ENCODE measurements around the gene MTM1.

MTM1 gene

GRCh38 chrX:150680974-150681373, 112.6 kb downstream of the MTM1 start:
- no peak for DNase-seq

DNA sequence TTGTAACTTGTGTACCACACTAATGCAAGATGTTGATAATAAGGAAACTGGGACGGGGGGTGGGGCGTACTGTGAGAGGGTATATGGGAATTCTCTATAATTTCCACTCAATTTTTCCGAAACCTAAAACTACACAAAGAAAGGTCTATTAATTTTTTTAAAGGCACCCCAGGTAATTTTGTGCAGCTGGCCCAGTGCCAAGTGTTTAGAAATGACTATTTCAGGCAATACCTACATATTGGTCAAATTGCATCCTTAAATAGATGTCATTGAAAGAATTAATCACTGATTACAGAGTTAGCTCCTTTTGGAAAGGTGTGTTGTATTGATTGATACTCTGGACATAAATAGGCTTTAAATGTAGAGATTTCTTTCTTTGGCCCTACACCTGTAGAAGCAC, 114.7 kb downstream of the MTM1 start:
- no peak for DNase-seq

- no peak for DNase-seq
Measured at GRCh38 chrX:150683536-150684146, 115.2 kb downstream of the MTM1 start.

DNA sequence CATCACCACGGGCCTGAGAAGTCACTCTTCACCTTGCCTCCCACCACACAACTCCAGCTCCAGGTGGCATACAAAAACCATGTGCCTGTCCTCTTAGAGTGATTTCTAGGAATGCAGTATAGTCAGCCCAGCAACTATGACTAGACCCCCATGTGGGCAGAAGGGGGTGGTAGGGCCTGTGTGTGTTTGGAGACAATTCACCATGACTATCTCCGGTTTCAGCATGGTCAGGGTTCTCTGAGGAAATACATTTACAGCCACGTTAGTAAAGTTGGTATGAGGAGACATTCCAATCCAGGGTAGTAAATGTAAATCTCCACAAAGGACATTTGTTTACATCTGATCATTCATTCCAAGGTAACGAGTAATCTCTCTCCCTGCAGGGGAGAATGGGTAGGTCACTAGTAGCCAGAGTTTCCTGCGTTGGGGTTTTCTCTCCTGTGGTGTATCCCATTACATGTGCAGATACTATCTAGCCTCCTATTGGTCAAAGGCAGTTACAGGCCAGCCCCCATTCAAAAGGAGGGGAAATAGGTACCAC, 120.6 kb downstream of the MTM1 start:
- no peak for DNase-seq

GRCh38 chrX:150690126-150690525, 121.7 kb downstream of the MTM1 start:
- DNase-seq, result no peak

DNA sequence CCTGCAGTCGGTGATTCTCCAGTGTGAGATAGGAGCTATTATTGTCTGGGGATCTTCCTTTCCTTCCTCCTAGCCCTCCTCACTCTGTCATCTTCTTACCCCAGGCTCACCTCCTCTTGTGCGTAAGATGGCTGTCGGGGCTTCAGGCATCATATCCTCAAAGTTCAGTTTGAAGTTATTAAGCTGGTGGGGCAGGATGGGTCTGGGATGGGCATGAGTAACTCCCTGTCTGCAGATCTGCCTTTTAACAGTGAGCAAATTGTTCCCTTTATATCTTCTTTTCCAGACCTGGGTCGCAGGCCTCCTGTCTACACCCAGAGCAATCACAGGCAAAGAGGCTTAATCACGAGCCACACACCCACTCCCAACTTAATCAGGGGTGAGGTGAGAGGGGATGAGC, 123.9 kb downstream of the MTM1 start:
- DNase-seq, result peak; percentile 25

DNA sequence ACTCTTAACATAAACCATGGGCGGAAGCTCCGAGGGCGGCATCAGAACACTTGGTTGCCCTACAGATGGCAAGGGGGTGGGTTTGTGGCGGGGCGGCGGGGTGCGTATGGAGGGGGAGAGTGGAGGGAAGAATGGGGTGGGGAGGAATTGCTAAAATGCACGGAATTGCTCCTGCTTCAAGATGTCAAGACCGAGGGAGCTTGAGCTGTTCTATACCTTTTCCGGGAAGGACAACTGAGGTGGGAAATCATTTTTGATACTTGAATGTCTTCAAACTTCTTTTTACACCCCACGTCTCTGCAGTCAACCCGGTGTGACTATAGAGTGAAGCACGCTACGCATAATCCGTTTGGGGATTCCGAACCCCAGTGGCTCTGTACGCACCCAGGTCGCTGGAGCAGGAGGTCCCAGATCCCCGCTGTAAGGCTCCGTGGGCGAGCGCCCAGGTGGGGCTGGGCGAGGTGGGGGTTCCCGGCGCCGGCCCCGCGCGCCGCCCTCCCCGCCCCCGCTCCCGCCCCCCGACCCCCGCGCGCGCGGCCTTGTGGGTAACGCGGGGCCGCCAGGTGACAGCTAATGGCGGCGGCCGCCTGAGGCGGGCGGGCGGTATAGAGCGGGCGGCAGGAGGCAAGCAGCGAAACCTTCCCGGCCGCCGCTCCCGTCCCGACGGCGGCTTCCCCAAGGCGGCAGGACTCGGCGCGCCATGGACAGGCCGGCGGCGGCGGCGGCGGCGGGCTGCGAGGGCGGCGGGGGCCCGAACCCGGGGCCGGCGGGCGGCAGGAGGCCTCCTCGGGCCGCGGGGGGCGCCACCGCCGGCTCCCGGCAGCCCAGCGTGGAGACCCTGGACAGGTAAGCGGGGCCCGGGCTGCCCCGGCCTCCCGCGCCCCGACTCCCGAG, 124.7 kb downstream of the MTM1 start, which contains the start of gene MTMR1:
MTMR1 (plus strand) TSS at position 566 of the 894 bp plus-strand sequence; CDS start at position 701, 135 bp downstream.
- DNase-seq, result peak; percentile 71

DNA sequence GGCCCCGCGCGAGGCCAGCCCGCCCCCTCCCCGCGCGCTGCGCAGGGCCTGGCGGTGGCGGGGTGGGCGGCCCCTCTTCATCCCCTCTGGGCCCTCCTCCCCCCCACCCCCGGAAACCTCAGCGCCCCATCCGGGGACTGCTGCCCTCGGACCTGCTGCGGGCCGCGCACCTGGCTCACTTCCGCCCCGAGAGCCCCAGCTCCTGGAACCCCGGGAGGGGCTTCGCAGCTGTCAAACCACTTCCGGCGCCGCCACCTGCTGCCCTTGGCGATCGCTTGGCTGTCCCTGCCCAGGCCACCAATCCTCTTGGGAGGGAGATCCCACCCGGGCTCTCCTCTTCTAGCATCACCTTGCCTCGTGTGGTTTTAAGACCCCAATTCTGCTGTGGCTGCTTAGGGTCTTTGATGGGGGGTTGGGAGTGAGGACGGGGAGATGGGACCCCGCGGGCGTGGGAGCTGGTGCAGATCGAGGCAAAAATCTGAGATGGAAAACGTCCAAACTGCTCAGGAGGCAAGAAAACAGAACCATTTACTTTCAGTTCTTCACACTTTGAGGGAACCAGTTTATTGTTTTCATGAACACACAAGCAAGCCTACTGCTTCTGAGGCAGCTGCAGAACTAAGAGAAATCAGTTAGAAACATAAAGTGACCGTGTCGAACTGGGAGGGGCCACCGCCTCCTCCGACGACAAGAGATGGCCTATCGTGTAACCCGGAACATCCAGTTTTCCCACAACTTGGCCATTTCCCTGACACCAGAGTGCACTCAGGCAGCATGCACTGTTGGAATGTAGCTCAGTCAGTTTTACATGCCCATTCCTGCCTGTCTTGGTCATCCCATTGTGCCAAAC, 125.5 kb downstream of the MTM1 start:
- peak; percentile 54 for DNase-seq

- DNase-seq, result peak; percentile 28
Measured at GRCh38 chrX:150694738-150695410, 126.5 kb downstream of the MTM1 start.

DNA sequence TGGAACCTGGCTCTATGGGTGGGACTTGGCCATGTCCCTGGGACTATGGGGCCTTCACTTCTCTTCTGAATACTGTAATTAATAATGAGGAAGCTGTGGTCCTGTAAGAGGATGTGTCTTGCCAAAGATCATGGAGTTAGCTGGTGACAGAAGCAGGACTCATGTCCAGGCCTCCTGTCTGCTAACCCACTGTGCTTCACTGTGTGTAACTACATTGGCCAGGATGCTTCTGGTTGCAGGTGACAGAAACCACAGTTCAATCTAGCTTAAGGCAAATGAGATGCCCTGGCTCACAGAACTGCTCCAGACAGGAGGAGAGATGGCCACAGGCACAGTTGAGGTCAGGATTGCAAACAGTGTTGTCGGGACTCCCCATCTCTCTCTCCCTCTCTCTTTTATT, 127.9 kb downstream of the MTM1 start:
- DNase-seq, result no peak

DNA sequence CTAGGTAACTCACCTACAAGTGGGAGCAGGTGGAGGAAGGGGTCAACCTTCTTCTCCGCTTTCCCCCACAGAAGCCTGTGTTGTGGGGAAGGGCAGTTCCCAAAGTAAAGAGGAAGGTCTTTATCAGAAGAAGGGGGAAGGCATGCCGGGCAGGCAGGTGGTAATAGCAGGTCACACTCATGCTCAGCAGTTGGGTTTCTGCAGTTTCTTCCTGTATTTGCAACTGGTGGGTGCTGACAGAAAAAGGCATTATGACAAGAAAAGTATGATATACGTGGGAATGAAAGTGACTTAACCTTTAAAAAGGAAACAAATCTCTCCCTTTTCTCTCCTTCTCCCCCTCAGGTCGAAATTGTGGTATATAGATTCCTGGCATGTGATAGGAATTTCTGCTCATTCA, 128.4 kb downstream of the MTM1 start:
- no peak for DNase-seq

- DNase-seq, result no peak
Measured at GRCh38 chrX:150697641-150698040, 129.2 kb downstream of the MTM1 start.

- no peak for DNase-seq
Measured at GRCh38 chrX:150698981-150699380, 130.6 kb downstream of the MTM1 start.

DNA sequence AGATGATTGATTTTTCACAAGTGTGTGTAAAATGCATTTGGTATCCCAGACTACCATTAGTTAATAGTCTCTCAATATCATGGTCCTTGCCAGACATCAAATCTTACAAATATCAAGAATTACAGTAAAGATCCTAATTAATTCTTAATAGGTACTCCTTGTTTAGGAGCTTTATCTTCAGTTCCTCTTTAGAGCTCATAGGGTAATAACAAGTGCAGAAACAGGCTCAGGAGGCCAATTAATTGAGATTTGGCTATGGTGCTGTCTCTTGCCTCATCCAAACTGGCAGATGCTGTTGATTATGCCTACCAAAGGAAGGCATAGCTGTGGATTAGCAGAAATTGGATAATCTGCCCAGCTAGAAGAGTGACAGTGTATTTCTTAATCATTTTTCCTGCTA, 131.7 kb downstream of the MTM1 start:
- DNase-seq, result no peak

DNA sequence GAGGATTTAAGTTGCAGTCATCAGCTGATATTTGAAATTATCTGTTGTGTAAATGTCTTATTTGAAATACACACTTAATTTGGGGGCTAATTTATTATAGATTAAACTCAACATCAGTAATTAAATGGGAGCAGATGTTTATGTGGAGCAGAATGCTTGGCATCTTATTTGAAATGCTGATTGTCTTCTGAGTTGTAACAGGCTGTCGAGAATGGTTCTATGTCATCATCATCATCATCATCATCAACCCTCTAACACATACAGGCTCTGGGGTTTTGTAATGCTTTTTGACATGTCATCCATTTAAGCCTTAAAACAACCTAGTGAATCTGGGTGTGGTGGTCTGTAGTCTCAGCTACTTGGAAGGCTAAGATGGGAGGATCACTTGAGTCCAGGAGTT, 133.0 kb downstream of the MTM1 start:
- no peak for DNase-seq

GRCh38 chrX:150702966-150703694, 134.7 kb downstream of the MTM1 start:
- no peak for DNase-seq

GRCh38 chrX:150703695-150703974, 135.2 kb downstream of the MTM1 start:
- no peak for DNase-seq

GRCh38 chrX:150704030-150704613, 135.7 kb downstream of the MTM1 start:
- no peak for DNase-seq

DNA sequence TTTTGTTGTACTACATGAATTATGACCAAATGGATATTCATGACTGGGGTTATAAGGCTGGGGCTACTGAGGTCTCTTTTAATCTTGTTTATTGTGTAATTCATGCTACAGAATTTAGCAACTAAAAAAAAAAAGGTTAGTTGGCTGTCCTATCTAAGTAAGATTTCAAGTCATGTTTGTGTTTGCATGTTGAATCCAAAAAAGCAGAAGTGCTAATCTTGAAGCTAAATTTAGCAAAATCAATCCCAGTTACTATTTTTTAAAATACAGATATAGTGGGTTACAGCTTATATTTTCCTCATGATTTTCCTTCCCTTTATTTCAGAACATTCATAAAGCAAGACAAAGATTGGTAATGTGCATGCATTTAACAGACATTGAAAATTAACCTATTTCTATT, 144.2 kb downstream of the MTM1 start:
- no peak for DNase-seq

DNA sequence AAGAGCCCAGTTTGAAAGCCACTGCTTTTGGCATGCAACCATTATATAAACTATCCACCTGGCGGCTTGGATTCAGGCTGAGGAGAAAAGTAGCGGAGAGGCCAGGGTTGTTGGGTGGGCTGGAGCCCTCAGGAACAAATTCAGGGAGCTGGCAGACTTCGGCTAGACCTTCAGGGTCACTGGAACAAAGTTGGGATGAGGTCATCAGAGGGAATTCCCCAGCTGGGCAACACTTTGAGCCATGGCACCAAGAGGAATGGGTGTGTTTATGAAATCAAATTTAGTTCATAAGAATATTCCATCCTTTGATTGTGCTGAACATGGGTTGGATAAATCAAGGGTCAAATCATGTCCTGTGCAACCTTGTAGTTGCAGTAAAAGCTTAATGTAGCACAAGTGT, 146.8 kb downstream of the MTM1 start:
- DNase-seq, result no peak

DNA sequence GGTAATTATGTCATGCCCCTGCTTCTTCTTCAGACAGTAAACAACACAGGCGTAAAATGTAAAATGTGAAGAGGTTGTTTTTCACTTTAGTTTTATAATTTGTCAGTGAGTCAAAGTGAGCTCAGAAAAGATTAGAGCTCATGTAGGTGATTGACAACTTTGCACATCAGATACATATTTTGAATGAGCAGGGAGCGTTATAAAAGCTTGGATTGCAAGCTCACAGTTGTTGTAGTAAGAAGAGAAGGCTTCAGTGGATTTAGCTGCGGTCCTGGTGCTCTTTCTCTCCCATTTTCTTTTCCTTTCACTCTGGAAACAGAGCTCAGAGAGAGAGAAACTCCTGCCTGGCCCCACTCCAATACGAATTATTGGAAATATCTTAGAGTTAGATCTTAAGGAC, 151.2 kb downstream of the MTM1 start:
- no peak for DNase-seq
